ENCODE data around the gene SERPINA10. TPM values are rescaled to one million over a fixed set of nuclear protein-coding genes. Genes with fewer than 3 reads are reported as not detected.
"Not testable (repeated sequence)": the region's sequence is repeated elsewhere in the genome, so short reads cannot be mapped to it uniquely, and the experiment has no call there.

Gene SERPINA10
- total and polyA plus RNA-seq, 2 donors (not counting 3 experiments of a cell fraction or from before 2014, with no cell fraction given), result not detected

- CTCF ChIA-PET, result interaction anchor here (0.7 kb wide), 1 partner anchor 38 kb away, joined by 3 read pairs; no protein-coding TSS in a partner anchor
- H3K4me2 ChIP-seq (ENCODE audit: insufficient read depth, low read length), result no peak overlapping the region
- H3K9me1 ChIP-seq (replicated peaks; ENCODE audit: control insufficient read depth, extremely low read depth, insufficient read depth, low read length), result no peaks in the 10 kb centered on the region
- no peaks in the 10 kb centered on the region for H3K36me3 ChIP-seq (ENCODE audit: control insufficient read depth in 2 of 2, extremely low read depth in 1 of 2, insufficient read depth in 2 of 2, low read length in 2 of 2)
- no peak overlapping the region for H3K9ac ChIP-seq (replicated peaks; ENCODE audit: extremely low read depth, insufficient read depth, low read length)
- FAIRE-seq (no peak), DNase-seq (ENCODE audit: low read depth, low spot score) (no peak)
- no peaks in the 10 kb centered on the region for H3K9me3 ChIP-seq (replicated peaks; ENCODE audit: control insufficient read depth, insufficient read depth, low read length)
- H2AFZ ChIP-seq (ENCODE audit: low read depth, low read length), result no peak overlapping the region
- H3K4me3 ChIP-seq (replicated peaks in 1 of 3; ENCODE audit: insufficient read depth in 1 of 3, low read depth in 1 of 3, low read length in 3 of 3), result no peak overlapping the region
- H3K27ac ChIP-seq (ENCODE audit: insufficient read depth, low read depth, low read length), result no peak overlapping the region
- BruUV-seq (replicated peaks), result no TSS peak
- H3K27me3 ChIP-seq (ENCODE audit: control insufficient read depth in 2 of 2, insufficient read depth in 2 of 2, low read length in 2 of 2), result no peaks in the 10 kb centered on the region
- dilution Hi-C loops (cut with MboI; ENCODE audit: extremely low pct_ligation_motif_present, low sequenced_read_pairs) (no loop called here), intact Hi-C loops (cut with micrococcal nuclease) (no loop called here)
- no peaks in the 10 kb centered on the region for H4K20me1 ChIP-seq (replicated peaks; ENCODE audit: control insufficient read depth, extremely low read depth, insufficient read depth, low read length)
- TF ChIP-seq POLR2AphosphoS5 (IDR thresholded peaks at IDR 0.05; ENCODE audit: insufficient read depth, low read depth, low read length), result no peak
- no peak for TF ChIP-seq FOS (IDR thresholded peaks at IDR 0.05; ENCODE audit: borderline replicate concordance, insufficient read depth, low read length)
- no peak for TF ChIP-seq EZH2 (IDR thresholded peaks at IDR 0.05; ENCODE audit: borderline replicate concordance, low read depth, low read length, severe bottlenecking)
- no peak for TF ChIP-seq POLR2A (IDR thresholded peaks at IDR 0.05; ENCODE audit: low read depth, low read length)
- no peak for TF ChIP-seq GATA2 (IDR thresholded peaks at IDR 0.05; ENCODE audit: insufficient read depth, insufficient read length, low read depth, low read length)
- TF ChIP-seq MYC (IDR thresholded peaks at IDR 0.05; ENCODE audit: low read depth, low read length), result no peak
- TF ChIP-seq CTCF (IDR thresholded peaks at IDR 0.05; ENCODE audit: extremely low read depth in 1 of 2, insufficient read depth in 1 of 2, low read depth in 1 of 2, low read length in 2 of 2), result no peak
- TF ChIP-seq MAX (IDR thresholded peaks at IDR 0.05; ENCODE audit: insufficient read depth, insufficient read length), result no peak
- no peak for TF ChIP-seq JUN (IDR thresholded peaks at IDR 0.05; ENCODE audit: borderline replicate concordance, insufficient read depth, insufficient read length, low read depth)
- H3K79me2 ChIP-seq (ENCODE audit: control insufficient read depth, insufficient read depth, low read length), result no peaks in the 10 kb centered on the region
- POLR2A ChIA-PET, result no interaction called here
- no peaks in the 10 kb centered on the region for H3K4me1 ChIP-seq (ENCODE audit: control insufficient read depth, extremely low read depth, insufficient read depth, low read length)
Measured at GRCh38 chr14:94278731-94279130, 14.3 kb downstream of the SERPINA10 start.

- H4K20me1 ChIP-seq (replicated peaks; ENCODE audit: control insufficient read depth, extremely low read depth, insufficient read depth, low read length); H3K9me1 ChIP-seq (replicated peaks; ENCODE audit: control insufficient read depth, extremely low read depth, insufficient read depth, low read length); CTCF ChIA-PET; H3K36me3 ChIP-seq (ENCODE audit: control insufficient read depth in 2 of 2, extremely low read depth in 1 of 2, insufficient read depth in 2 of 2, low read length in 2 of 2); H3K4me1 ChIP-seq (ENCODE audit: control insufficient read depth, extremely low read depth, insufficient read depth, low read length); POLR2A ChIA-PET; DNase-seq (ENCODE audit: low read depth, low spot score); H3K79me2 ChIP-seq (ENCODE audit: control insufficient read depth, insufficient read depth, low read length); FAIRE-seq; H2AFZ ChIP-seq (ENCODE audit: low read depth, low read length); dilution Hi-C loops (cut with MboI; ENCODE audit: extremely low pct_ligation_motif_present, low sequenced_read_pairs); intact Hi-C loops (cut with micrococcal nuclease); H3K9ac ChIP-seq (replicated peaks; ENCODE audit: extremely low read depth, insufficient read depth, low read length); BruUV-seq (replicated peaks); H3K4me3 ChIP-seq (replicated peaks in 1 of 3; ENCODE audit: insufficient read depth in 1 of 3, low read depth in 1 of 3, low read length in 3 of 3); H3K27me3 ChIP-seq (ENCODE audit: control insufficient read depth in 2 of 2, insufficient read depth in 2 of 2, low read length in 2 of 2); H3K9me3 ChIP-seq (replicated peaks; ENCODE audit: control insufficient read depth, insufficient read depth, low read length); H3K4me2 ChIP-seq (ENCODE audit: insufficient read depth, low read length); H3K27ac ChIP-seq (ENCODE audit: insufficient read depth, low read depth, low read length): not testable (repeated sequence)
Measured at GRCh38 chr14:94276898-94277561, 16.0 kb downstream of the SERPINA10 start.

All from endothelial cell of umbilical vein (primary cell).